Astrocyte of the spinal cord (primary cell): ENCODE measurements around the gene ZDHHC12.

ENCODE experiments used
- DNase-seq: peaks from one replicate; pipeline ENCODE4 v3.0.0; 2011; ENCODE audit warnings: low read depth, low spot score
- H3K4me3 ChIP-seq: 2 replicates; pipeline ENCODE4 v1.5.1; 2011; ENCODE audit warnings: low read depth, mild to moderate bottlenecking, low read length, moderate library complexity
- CTCF ChIP-seq: IDR thresholded peaks from 2 replicates; pipeline ENCODE4 v1.5.1; 2012; ENCODE audit warnings: low read depth, mild to moderate bottlenecking, low read length, inconsistent platforms
- in situ Hi-C: cut with HindIII; loops from 2 replicates; pipeline ENCODE4 v1.10.0; 2017; ENCODE audit warnings: low sequenced_read_pairs

ZDHHC12 gene

GRCh38 chr9:128723352-128723865 lies 518 bp downstream of the ZDHHC12 start:
- in situ Hi-C loops: no loop called here
- TF ChIP-seq CTCF: no peak
- peak overlapping the region; percentile 66 for H3K4me3 ChIP-seq
- no peak for DNase-seq

- H3K4me3 ChIP-seq: no peak overlapping the region
- no peak for TF ChIP-seq CTCF
- in situ Hi-C loops: no loop called here
- DNase-seq: no peak
Measured at GRCh38 chr9:128722380-128723351, 1.3 kb downstream of the ZDHHC12 start.

GRCh38 chr9:128721487-128722010 lies 2.4 kb downstream of the ZDHHC12 start:
- no peak for DNase-seq
- in situ Hi-C loops: no loop called here
- no peak for TF ChIP-seq CTCF
- no peak overlapping the region for H3K4me3 ChIP-seq

GRCh38 chr9:128720841-128721486 lies 3.0 kb downstream of the ZDHHC12 start:
- DNase-seq: no peak
- in situ Hi-C loops: no loop called here
- TF ChIP-seq CTCF: no peak
- no peak overlapping the region for H3K4me3 ChIP-seq

- no peak for DNase-seq
- TF ChIP-seq CTCF: no peak
- in situ Hi-C loops: no loop called here
- H3K4me3 ChIP-seq: no peak overlapping the region
Measured at GRCh38 chr9:128719919-128720605, 3.9 kb downstream of the ZDHHC12 start.

- DNase-seq: no peak
- H3K4me3 ChIP-seq: no peak overlapping the region
- TF ChIP-seq CTCF: no peak
- in situ Hi-C loops: no loop called here
Measured at GRCh38 chr9:128718475-128718874, 5.5 kb downstream of the ZDHHC12 start.
